ENCODE measurements around the gene PHF12. TPM values are rescaled to one million over a fixed set of nuclear protein-coding genes. Genes with fewer than 3 reads are reported as not detected.

The PHF12 gene
- total and polyA plus RNA-seq, 2 of the 8 experiments (the other 6 are each of a cell fraction or from before 2014, with no cell fraction given) = 38.8 to 65.7 TPM

DNA sequence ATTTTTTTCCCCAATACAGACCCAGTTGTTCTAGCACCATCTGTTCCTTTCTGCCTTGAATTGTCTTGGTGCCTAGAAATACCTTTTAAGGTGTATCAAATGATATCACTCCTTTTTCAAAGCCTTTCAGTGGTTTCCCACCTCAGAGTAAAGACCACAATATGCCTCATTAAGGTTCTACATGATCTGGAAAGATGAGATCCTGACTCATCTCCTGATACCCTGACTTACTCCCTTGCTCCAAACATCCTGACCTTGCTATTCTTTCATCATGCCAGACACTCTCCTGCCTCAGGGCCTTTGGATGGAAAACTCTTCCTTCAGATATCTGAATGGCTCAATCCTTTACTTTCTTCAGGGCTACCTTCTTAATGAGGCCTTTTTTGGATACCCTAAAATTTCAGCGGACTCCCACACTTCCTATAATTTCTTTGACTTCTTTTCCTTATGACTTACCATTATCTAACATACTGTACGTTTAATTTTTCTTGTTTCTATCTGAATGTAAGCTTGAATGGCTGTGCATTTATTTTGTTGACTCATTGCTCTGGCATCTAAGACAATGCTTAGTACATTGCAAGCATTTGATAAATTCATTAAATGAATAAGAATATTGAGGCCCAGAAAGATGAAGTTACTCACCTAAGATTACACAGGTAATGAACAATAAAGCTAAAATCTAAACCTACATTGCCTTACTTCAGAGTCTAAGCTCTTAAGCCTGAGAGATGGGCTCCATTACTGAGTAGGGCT, 73.0 kb downstream of the PHF12 start:
- Histone ChIP-seq H3K23me2 (ENCODE audit: low read depth, low read length) (no peaks in the 10 kb centered on the region), H3K4ac (replicated peaks; ENCODE audit: insufficient read length, low read depth, low read length) (no peak overlapping the region), H3K79me1 (ENCODE audit: low read depth, low read length) (no peaks in the 10 kb centered on the region; the same call in 1 of the 2 replicates), H3K14ac (ENCODE audit: insufficient read length) (no peak overlapping the region), H3K9me3 (ENCODE audit: insufficient read depth in 2 of 2, low read depth in 1 of 2, low read length in 1 of 2) (no peaks in the 10 kb centered on the region), H3K4me1 (replicated peaks in 1 of 4; ENCODE audit: control insufficient read depth in 3 of 4, insufficient read depth in 4 of 4, low read length in 3 of 4) (no peaks in the 10 kb centered on the region; a peak in 2 of 7 replicates), H3K23ac (ENCODE audit: insufficient read length) (no peak overlapping the region), H2BK15ac (ENCODE audit: low read length) (no peak overlapping the region), H3K4me3 (ENCODE audit: extremely low read depth in 1 of 4, insufficient read depth in 2 of 4, low read depth in 3 of 4, low read length in 4 of 4) (no peak overlapping the region), H4K5ac (ENCODE audit: insufficient read length, low read depth, low read length) (no peak overlapping the region), H3K27ac (ENCODE audit: low read depth, low read length) (no peak overlapping the region), H3K36me3 (ENCODE audit: control insufficient read depth in 2 of 4, insufficient read depth in 4 of 4, low read length in 3 of 4) (peaks cover 9 to 34% (median 20%) of the 10 kb centered on the region in 4 experiments; a peak in 6 of 8 replicates), H4K20me1 (replicated peaks in 1 of 2; ENCODE audit: control insufficient read depth in 1 of 2, insufficient read depth in 2 of 2, low read length in 2 of 2) (no peaks in the 10 kb centered on the region), H3K9ac (replicated peaks in 1 of 4; ENCODE audit: extremely low read depth in 1 of 4, low read depth in 3 of 4, low read length in 3 of 4) (no peak overlapping the region), H3K4me2 (ENCODE audit: insufficient read depth in 1 of 2, low read depth in 2 of 2, low read length in 2 of 2) (no peak overlapping the region), H2AK5ac (ENCODE audit: low read depth, low read length) (no peak overlapping the region), H2BK20ac (ENCODE audit: low read length) (no peak overlapping the region), H2BK120ac (replicated peaks; ENCODE audit: low read depth, low read length) (no peak overlapping the region), H2BK12ac (ENCODE audit: low read depth, low read length) (no peak overlapping the region), H3K79me2 (ENCODE audit: control insufficient read depth in 1 of 2, insufficient read depth in 2 of 2, low read length in 2 of 2) (no peaks in the 10 kb centered on the region), H3K18ac (ENCODE audit: extremely low read depth, low read length) (no peak overlapping the region), H3K56ac (replicated peaks; ENCODE audit: insufficient read length, low read depth, low read length) (no peak overlapping the region), H4K91ac (replicated peaks; ENCODE audit: insufficient read length, low read length) (no peak overlapping the region), H2AFZ (ENCODE audit: low read length) (no peak overlapping the region), H3K27me3 (replicated peaks in 1 of 4; ENCODE audit: control insufficient read depth in 3 of 4, extremely low read depth in 1 of 4, insufficient read depth in 3 of 4, low read length in 3 of 4) (no peaks in the 10 kb centered on the region; a peak in 1 of 7 replicates), H2BK5ac (ENCODE audit: low read depth, low read length) (no peak overlapping the region), H4K8ac (ENCODE audit: extremely low read depth, insufficient read depth, low read length) (no peak overlapping the region)
- ChIA-PET CTCF (ENCODE audit: partially characterized antibody) (interaction anchor here (0.6 to 5.7 kb wide), 33 partner anchors 8 to 260 kb away, joined by 3 to 73 read pairs (median 5); partner anchors contain the start of genes DHRS13, FAM222B, FLOT2 and TLCD1), POLR2A (ENCODE audit: partially characterized antibody) (interaction anchor here (0.6 to 2.3 kb wide), 13 partner anchors 8 to 239 kb away, joined by 3 to 13 read pairs (median 5); partner anchors contain the start of gene RPL23A)
- no peak for FAIRE-seq
- 92 to 100% methylated on average over 1 to 2 of the region's 2 CpGs for WGBS, 2 experiments (ENCODE audit: extremely low coverage in 1 of 2, insufficient coverage in 1 of 2, insufficient read length in 1 of 2, insufficient replicate concordance in 2 of 2, low coverage in 1 of 2, low lambda C conversion rate in 2 of 2, missing lambda C conversion rate in 1 of 2)
- DNase-seq (ENCODE audit: low read depth in 1 of 2, low spot score in 2 of 2) = no peak
- no peak for TF ChIP-seq EGR1 (IDR thresholded peaks at IDR 0.05; ENCODE audit: borderline replicate concordance, low read depth, low read length)
- TF ChIP-seq BRCA1 (IDR thresholded peaks at IDR 0.05; ENCODE audit: low read depth, low read length) = no peak
- no peak for TF ChIP-seq KDM4A (IDR thresholded peaks at IDR 0.05; ENCODE audit: low read depth, low read length, severe bottlenecking)
- no peak for TF ChIP-seq RAD21 (IDR thresholded peaks at IDR 0.05 in 1 of 2, conservative IDR thresholded peaks at IDR 0.05 in 1 of 2; ENCODE audit: low read depth in 2 of 2, low read length in 2 of 2)
- no peak for TF ChIP-seq HDAC6 (IDR thresholded peaks at IDR 0.05; ENCODE audit: low read depth, low read length)
- TF ChIP-seq FOSL1 (IDR thresholded peaks at IDR 0.05; ENCODE audit: insufficient read depth, low read depth, low read length) = no peak
- no peak for TF ChIP-seq EZH2 (IDR thresholded peaks at IDR 0.05; ENCODE audit: low read depth, low read length, severe bottlenecking)
- no peak for TF ChIP-seq TBP (IDR thresholded peaks at IDR 0.05; ENCODE audit: low read depth, low read length)
- TF ChIP-seq YY1 (IDR thresholded peaks at IDR 0.05; ENCODE audit: low read depth, low read length) = no peak
- TF ChIP-seq RBBP5 (IDR thresholded peaks at IDR 0.05; ENCODE audit: borderline replicate concordance, low read depth, low read length) = no peak
- TF ChIP-seq, protein P1, sequence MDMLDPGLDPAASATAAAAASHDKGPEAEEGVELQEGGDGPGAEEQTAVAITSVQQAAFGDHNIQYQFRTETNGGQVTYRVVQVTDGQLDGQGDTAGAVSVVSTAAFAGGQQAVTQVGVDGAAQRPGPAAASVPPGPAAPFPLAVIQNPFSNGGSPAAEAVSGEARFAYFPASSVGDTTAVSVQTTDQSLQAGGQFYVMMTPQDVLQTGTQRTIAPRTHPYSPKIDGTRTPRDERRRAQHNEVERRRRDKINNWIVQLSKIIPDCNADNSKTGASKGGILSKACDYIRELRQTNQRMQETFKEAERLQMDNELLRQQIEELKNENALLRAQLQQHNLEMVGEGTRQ (IDR thresholded peaks at IDR 0.05; ENCODE audit: low read length) = no peak
